GM19372 (cell line): ENCODE measurements around the gene ABHD6.

Experiments
- ATAC-seq: cut with Tn5 transposase; IDR thresholded peaks from one replicate; pipeline ENCODE4 v1.9.1; 2021; ENCODE audit warnings: mild to moderate bottlenecking, low read depth, moderate library complexity; ENCODE audit not compliant: unreplicated experiment

ABHD6 gene

GRCh38 chr3:58307639-58308215 is 70.1 kb downstream of the ABHD6 start:
- ATAC-seq: no peak

DNA sequence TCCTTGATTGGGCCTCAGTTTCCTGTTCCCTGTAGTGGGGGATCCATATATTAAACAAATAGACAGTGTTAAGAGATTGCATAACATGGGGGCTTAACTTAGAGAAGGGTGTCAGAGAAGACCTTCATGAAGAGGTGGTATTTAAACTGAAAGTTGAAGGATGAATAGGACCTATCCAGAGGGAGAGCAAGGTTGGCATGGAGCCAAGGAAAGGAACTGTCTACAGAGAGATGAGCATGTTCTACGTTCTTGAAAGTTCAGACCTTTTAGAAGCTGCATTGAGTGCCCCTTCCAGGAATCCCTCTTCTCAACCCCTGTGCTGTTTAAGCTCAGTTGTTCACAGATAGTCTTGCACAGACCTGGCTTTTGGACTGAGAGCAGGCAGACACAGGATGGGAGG is 71.1 kb downstream of the ABHD6 start:
- ATAC-seq: no peak

GRCh38 chr3:58317811-58318210 is 80.2 kb downstream of the ABHD6 start:
- no peak for ATAC-seq

DNA sequence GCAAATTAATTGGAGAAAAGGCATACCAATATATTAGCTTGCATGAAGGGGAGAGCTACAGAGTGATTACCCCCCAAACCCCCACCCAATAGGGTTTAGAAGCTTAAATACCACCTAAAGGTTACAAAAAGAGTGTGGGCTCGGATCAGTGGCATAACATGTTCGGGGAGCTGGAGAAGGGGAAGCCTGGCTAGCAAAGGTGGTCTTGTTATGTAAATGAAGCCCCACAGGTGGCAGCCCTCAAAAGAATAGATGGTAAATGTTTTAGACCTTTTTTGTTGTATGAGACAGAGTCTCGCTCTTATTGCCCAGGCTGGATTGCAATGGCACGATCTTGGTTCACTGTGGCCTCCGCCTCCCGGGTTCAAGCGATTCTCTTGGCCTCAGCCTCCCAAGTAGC is 84.2 kb downstream of the ABHD6 start:
- no peak for ATAC-seq

DNA sequence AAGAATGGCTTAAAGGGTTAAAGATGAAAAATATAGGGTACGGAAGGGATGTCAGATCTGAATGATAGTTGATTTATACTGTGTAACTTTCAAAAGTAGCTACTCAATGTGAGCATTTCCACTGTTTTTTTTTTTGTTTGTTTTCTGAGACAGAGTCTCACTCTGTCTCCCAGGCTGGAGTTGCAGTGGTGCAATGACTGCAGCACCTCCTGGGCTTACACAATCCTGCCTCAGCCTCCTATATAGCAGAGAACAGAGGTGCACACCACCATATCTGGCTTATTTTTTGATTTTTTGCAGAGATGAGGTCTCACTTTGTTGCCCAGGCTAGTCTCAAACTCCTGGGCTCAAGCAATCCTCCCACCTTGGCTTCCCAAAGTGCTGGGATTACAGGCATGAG is 85.2 kb downstream of the ABHD6 start:
- ATAC-seq: no peak

GRCh38 chr3:58323529-58324390 is 86.2 kb downstream of the ABHD6 start:
- ATAC-seq: no peak

- no peak for ATAC-seq
Measured at GRCh38 chr3:58324391-58325390, 87.1 kb downstream of the ABHD6 start.

DNA sequence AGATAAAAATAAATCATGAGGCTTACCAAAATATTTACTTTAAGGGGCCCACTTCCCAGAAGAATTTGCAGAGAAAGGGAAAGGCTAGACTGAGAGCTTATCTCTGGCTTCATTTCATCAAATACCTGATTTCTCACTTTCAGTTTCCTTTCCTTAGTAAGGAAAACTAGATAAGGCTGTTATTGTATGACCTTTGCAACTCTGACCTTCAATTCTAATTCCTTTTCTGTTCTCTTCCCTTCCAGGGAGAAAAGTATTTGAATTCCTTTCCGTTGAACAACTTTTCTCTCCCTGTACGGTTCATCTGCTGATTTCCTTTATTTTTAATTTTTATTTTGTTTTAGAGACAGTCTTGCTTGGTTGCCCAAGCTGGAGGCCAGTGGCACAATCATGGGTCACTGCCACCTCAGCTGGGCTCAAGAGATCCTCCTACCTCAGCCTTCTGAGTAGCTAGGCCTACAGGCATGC is 88.0 kb downstream of the ABHD6 start:
- ATAC-seq: no peak

DNA sequence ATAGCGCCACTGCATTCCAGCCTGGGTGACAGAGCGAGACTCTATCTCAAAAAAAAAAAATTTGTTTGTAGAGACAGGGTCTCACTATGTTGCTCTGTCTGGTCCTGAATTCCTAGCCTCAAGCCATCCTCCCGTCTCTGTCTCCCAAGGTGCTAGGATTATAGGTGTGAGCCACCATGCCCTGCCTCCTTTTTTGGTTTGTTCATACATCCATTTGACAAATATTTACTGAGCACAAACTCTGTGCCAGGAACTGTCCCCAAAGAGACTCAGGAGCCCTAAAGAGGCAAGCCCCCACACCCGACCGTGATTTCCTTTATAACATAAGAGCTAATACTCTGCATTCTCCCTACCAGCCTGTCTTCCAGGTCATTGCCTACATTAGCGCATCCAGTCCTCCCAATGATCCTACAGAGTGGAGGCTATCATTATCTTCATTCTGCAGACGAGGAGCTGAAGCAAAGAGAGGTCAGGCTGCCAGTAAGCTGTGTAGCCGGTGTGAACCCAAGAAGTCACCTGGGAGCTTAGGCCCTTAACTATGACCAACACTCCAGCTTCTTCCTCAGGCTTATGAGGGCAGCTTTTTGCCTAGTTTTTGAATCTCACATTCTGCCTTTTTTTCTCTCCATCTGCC is 88.8 kb downstream of the ABHD6 start:
- ATAC-seq: no peak

GRCh38 chr3:58329150-58329921 is 91.7 kb downstream of the ABHD6 start:
- no peak for ATAC-seq

GRCh38 chr3:58329922-58330413 is 92.4 kb downstream of the ABHD6 start:
- no peak for ATAC-seq

- ATAC-seq: no peak
Measured at GRCh38 chr3:58331593-58332152, 94.1 kb downstream of the ABHD6 start.

DNA sequence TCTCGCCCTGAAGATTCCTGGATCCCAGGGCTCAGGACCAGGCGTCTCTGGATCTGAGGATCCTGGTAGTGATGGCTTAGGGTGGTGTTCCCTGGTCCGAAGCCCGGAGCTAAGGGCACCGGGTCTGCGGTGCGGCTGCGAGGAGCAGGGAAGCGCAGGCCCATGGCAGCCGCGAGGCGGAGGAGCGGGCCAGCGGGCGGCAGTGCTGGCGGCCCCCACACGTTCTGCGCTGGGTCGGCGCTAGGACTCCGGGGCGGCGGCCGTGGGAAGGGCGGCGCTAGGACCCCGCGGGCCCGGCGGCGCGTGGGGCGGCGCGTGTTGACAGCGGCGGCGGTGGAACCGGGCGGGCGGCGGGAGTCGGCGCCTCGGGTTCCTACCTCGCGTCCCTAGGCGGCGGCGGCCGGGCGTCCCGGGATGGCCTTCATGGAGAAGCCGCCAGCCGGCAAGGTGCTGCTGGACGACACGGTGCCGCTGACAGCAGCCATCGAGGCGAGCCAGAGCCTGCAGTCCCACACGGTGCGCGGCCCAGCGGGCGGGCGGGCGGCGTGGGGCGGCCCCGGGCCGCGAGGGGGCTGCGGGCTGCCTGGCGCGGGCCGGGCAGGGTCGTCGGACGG is 95.1 kb downstream of the ABHD6 start, which contains the start of gene PXK:
PXK (plus strand) TSS at position 318 of the 614 bp plus-strand sequence; CDS start at position 415, 97 bp downstream.
- peak; percentile 89 for ATAC-seq

GRCh38 chr3:58333206-58334012 is 95.8 kb downstream of the ABHD6 start:
- ATAC-seq: no peak

DNA sequence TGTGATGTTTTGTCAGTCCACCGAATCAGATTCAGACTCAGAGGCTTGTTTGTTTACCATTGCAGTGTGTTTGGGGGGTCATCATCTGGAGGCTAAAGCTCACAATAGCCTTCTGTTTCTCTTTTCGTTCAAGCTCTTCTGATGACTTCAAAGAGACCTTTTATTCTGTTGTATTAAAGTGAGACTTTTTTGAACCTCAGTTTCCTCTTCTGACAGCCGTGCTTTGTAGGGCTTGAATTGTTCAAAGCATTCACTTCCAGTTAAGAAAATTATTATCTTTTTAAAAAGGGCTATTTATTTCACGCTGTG is 96.4 kb downstream of the ABHD6 start:
- no peak for ATAC-seq

- no peak for ATAC-seq
Measured at GRCh38 chr3:58334506-58334884, 96.9 kb downstream of the ABHD6 start.

DNA sequence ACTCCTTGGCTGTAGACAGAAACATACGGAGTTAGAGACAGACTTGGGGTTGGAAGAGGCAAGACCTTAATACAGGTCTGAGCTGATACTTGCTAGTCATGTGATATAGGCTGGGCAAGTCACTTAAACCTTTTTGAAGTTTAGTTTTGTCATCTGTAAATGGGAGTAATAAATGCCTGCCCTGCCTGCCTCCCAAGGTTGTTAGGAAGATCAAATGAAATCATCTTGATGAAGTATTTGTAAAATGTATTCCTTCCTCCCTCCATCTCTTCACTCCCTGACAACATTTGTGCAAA is 98.0 kb downstream of the ABHD6 start:
- ATAC-seq: no peak
